Colonic mucosa (tissue), 4 donors: Measurements from ENCODE around the gene EFCAB6. TPM values are rescaled to one million over a fixed set of nuclear protein-coding genes. Genes with fewer than 3 reads are reported as not detected.
A peak's percentile ranks its signal among the peaks of the same experiment; 100 is the strongest.

Experiments
- DNase-seq: peaks from one replicate; pipeline ENCODE4 v3.0.0-alpha.2; 2020
- H3K27ac ChIP-seq: fragments of 200-600 bp; one replicate; pipeline ENCODE4 v1.8.0; 2021
- H3K27me3 ChIP-seq: fragments of 200-600 bp; one replicate; pipeline ENCODE4 v1.8.0; 2021
- H3K36me3 ChIP-seq: fragments of 200-600 bp; one replicate; pipeline ENCODE4 v1.8.0; 2021
- H3K4me1 ChIP-seq: fragments of 200-600 bp; one replicate; pipeline ENCODE4 v1.8.0; 2021; ENCODE audit warnings: mild to moderate bottlenecking
- H3K4me3 ChIP-seq: fragments of 200-600 bp; one replicate; pipeline ENCODE4 v1.8.0; 2021
- H3K9ac ChIP-seq, 2 donors: one replicate each; pipeline ENCODE4 v1.7.0; 2013; ENCODE audit warnings: control low read depth in 2 of 2, low read depth in 2 of 2, low read length in 2 of 2
- H3K9me3 ChIP-seq: fragments of 200-600 bp; one replicate; pipeline ENCODE4 v1.8.0; 2021
- CTCF ChIP-seq: fragments of 200-600 bp; IDR thresholded peaks from one replicate; pipeline ENCODE4 v1.8.0; 2022; ENCODE audit warnings: antibody characterized with exemption, mild to moderate bottlenecking
- intact Hi-C: fragments of 100-400 bp; cut with DNase I; formaldehyde crosslinking; loops from one replicate; pipeline ENCODE4 v1.14.1; 2022
- total RNA-seq, 2 donors: library from RNA; stranded (reverse); fragmentation: NEBNext Ultra II Directional in 1 of 2; extraction: Animal tissue kit (Norgen Biotek cat#: 25700) in 1 of 2; gene quantifications; one replicate each; pipeline ENCODE4 v1.2.1, GENCODE V29; 2021
- donor health status: healthy.
- donor health status: DM: no; HTN: no; CAD: no.
- donor health status: DM: no; HTN: no; CAD: no.

Gene EFCAB6
- total RNA-seq, 2 donors from 2014 or later, result 0.35 to 0.80 TPM

- Histone ChIP-seq H3K4me1 (no peaks in the 10 kb centered on the region), H3K27me3 (no peaks in the 10 kb centered on the region), H3K36me3 (no peaks in the 10 kb centered on the region), H3K9ac (no peak overlapping the region), H3K4me3 (no peak overlapping the region), H3K27ac (no peak overlapping the region), H3K9me3 (no peaks in the 10 kb centered on the region)
- intact Hi-C loops, result no loop called here
- no peak for DNase-seq
- no peak for TF ChIP-seq CTCF
Measured at GRCh38 chr22:43618517-43618916, 193.6 kb downstream of the EFCAB6 start.

- DNase-seq, result peak; percentile 62
- H3K9me3 ChIP-seq, result no peaks in the 10 kb centered on the region
- no peak overlapping the region for H3K4me3 ChIP-seq
- no peak overlapping the region for H3K27ac ChIP-seq
- no peaks in the 10 kb centered on the region for H3K4me1 ChIP-seq
- H3K36me3 ChIP-seq, result no peaks in the 10 kb centered on the region
- intact Hi-C loops, result no loop called here
- TF ChIP-seq CTCF, result no peak
- no peaks in the 10 kb centered on the region for H3K27me3 ChIP-seq
- no peak overlapping the region for H3K9ac ChIP-seq
Measured at GRCh38 chr22:43616645-43617044, 195.5 kb downstream of the EFCAB6 start.

- Histone ChIP-seq H3K4me1 (no peaks in the 10 kb centered on the region), H3K27me3 (no peaks in the 10 kb centered on the region), H3K4me3 (no peak overlapping the region), H3K9me3 (no peaks in the 10 kb centered on the region), H3K27ac (no peak overlapping the region), H3K9ac (no peak overlapping the region), H3K36me3 (no peaks in the 10 kb centered on the region)
- intact Hi-C loops, result no loop called here
- TF ChIP-seq CTCF, result no peak
- no peak for DNase-seq
Measured at GRCh38 chr22:43600265-43600664, 211.8 kb downstream of the EFCAB6 start.

GRCh38 chr22:43592476-43592875 is 219.6 kb downstream of the EFCAB6 start:
- Histone ChIP-seq H3K9ac (no peak overlapping the region), H3K4me3 (no peak overlapping the region), H3K36me3 (no peaks in the 10 kb centered on the region), H3K27ac (no peak overlapping the region), H3K4me1 (no peaks in the 10 kb centered on the region), H3K27me3 (no peaks in the 10 kb centered on the region), H3K9me3 (no peaks in the 10 kb centered on the region)
- no peak for TF ChIP-seq CTCF
- DNase-seq, result no peak
- intact Hi-C loops, result no loop called here

- no peak for TF ChIP-seq CTCF
- no peak overlapping the region for H3K27ac ChIP-seq
- no peaks in the 10 kb centered on the region for H3K9me3 ChIP-seq
- no peaks in the 10 kb centered on the region for H3K36me3 ChIP-seq
- H3K27me3 ChIP-seq, result no peaks in the 10 kb centered on the region
- H3K4me3 ChIP-seq, result no peak overlapping the region
- H3K4me1 ChIP-seq, result no peaks in the 10 kb centered on the region
- intact Hi-C loops, result no loop called here
- no peak for DNase-seq
- H3K9ac ChIP-seq, result no peak overlapping the region
Measured at GRCh38 chr22:43591380-43591779, 220.7 kb downstream of the EFCAB6 start.

GRCh38 chr22:43587574-43587973 is 224.5 kb downstream of the EFCAB6 start:
- no peak overlapping the region for H3K27ac ChIP-seq
- no peak for DNase-seq
- no peaks in the 10 kb centered on the region for H3K9me3 ChIP-seq
- H3K4me1 ChIP-seq, result no peaks in the 10 kb centered on the region
- no peaks in the 10 kb centered on the region for H3K27me3 ChIP-seq
- intact Hi-C loops, result no loop called here
- no peak overlapping the region for H3K4me3 ChIP-seq
- no peaks in the 10 kb centered on the region for H3K36me3 ChIP-seq
- H3K9ac ChIP-seq, result no peak overlapping the region
- TF ChIP-seq CTCF, result no peak
